ENCODE data around the gene OR6X1. TPM values are rescaled to one million over a fixed set of nuclear protein-coding genes. Genes with fewer than 3 reads are reported as not detected.

OR6X1 gene
- total RNA-seq, 1 donor from 2014 or later: not detected

DNA sequence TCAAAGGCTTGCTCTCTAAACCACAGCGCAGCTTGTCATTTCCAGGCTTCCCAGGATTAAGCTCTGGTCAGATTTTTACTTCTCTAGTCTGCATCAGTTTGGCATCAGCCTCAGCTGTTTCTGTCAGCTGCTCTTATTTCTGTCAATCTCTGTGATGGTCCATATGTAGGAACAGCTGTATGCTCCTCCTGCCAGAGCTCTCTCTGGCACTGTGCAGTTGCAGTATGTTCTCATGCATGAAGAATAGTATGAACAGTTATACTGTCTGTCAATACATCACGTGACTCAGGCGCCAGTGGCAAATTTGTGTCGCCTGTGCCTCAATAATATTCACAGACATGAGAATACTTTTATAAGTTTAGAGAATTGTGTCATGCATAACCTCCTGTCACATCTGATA, 45.1 kb upstream of the OR6X1 start:
- Histone ChIP-seq H3K27me3 (ENCODE audit: insufficient read depth, low read length) (no peaks in the 10 kb centered on the region), H4K20me1 (ENCODE audit: insufficient read depth, low read length) (no peaks in the 10 kb centered on the region), H3K4me1 (ENCODE audit: insufficient read depth, low read length) (no peaks in the 10 kb centered on the region), H3K9me3 (ENCODE audit: insufficient read depth, low read depth, low read length) (no peaks in the 10 kb centered on the region), H3K4me3 (ENCODE audit: insufficient read depth, low read depth, low read length) (no peak overlapping the region), H3K36me3 (ENCODE audit: insufficient read depth, low read length) (no peaks in the 10 kb centered on the region), H3K79me2 (ENCODE audit: insufficient read depth, low read length) (no peaks in the 10 kb centered on the region), H3K4me2 (ENCODE audit: low read length) (no peak overlapping the region), H3K9ac (ENCODE audit: low read length) (no peak overlapping the region), H2AFZ (ENCODE audit: low read depth, low read length) (no peak overlapping the region), H3K27ac (ENCODE audit: low read depth, low read length) (no peak overlapping the region)
- no peak for TF ChIP-seq EZH2 (IDR thresholded peaks at IDR 0.05; ENCODE audit: insufficient read depth, low read length)
- TF ChIP-seq, protein P1, sequence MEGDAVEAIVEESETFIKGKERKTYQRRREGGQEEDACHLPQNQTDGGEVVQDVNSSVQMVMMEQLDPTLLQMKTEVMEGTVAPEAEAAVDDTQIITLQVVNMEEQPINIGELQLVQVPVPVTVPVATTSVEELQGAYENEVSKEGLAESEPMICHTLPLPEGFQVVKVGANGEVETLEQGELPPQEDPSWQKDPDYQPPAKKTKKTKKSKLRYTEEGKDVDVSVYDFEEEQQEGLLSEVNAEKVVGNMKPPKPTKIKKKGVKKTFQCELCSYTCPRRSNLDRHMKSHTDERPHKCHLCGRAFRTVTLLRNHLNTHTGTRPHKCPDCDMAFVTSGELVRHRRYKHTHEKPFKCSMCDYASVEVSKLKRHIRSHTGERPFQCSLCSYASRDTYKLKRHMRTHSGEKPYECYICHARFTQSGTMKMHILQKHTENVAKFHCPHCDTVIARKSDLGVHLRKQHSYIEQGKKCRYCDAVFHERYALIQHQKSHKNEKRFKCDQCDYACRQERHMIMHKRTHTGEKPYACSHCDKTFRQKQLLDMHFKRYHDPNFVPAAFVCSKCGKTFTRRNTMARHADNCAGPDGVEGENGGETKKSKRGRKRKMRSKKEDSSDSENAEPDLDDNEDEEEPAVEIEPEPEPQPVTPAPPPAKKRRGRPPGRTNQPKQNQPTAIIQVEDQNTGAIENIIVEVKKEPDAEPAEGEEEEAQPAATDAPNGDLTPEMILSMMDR (IDR thresholded peaks at IDR 0.05; ENCODE audit: insufficient read depth, low read depth, low read length): no peak
- DNase-seq (ENCODE audit: low read depth) (no peak), FAIRE-seq (no peak)
- Mint-ChIP-seq H3K4me1 (ENCODE audit: low read depth, unreplicated experiment) (no peaks in the 10 kb centered on the region), H3K9me3 (ENCODE audit: unreplicated experiment) (peaks cover 3% of the 10 kb centered on the region), H3K4me3 (ENCODE audit: unreplicated experiment) (no peak overlapping the region), H3K36me3 (ENCODE audit: low read depth, unreplicated experiment) (no peaks in the 10 kb centered on the region), H3K27ac (ENCODE audit: unreplicated experiment) (no peak overlapping the region), H3K27me3 (ENCODE audit: low read depth, unreplicated experiment) (no peaks in the 10 kb centered on the region)

DNA sequence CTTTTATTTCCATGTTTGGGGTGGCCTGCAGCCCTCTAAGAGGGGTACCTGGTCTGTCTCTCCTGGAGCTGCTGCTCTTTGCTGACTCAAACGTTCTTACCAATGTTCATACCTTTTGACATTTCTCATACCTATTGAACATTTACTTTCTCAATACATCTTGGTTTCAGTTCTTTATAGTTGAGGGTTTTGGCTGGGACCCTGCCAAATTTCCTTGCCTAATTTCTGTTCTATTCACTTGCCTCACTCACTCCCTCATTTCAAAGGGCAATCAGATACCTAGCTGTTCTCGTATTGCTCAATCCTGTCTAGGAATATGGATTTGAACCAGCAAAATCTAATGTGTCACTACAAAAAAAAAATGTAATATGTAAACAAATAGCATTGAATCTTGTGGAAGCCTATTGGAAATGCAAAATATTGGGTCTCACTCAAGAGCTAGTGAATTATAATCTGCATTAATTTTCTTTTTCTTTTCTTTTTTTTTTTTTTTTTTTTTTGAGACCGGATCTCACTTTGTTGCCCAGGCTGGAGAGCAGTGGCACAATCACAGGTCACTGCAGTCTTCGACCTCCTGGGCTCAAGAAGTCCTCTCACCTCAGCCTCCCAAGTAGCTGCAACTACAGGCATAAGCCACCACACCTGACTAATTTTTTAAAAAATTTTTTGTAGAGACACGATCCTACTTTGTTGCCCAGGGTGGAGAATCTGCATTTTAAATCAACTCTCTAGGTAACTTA, 44.4 kb upstream of the OR6X1 start:
- DNase-seq (ENCODE audit: low read depth) (no peak), FAIRE-seq (no peak)
- H3K79me2 ChIP-seq (ENCODE audit: insufficient read depth, low read length): no peaks in the 10 kb centered on the region
- Mint-ChIP-seq H3K27ac (ENCODE audit: unreplicated experiment) (no peak overlapping the region), H3K27me3 (ENCODE audit: low read depth, unreplicated experiment) (no peaks in the 10 kb centered on the region), H3K9me3 (ENCODE audit: unreplicated experiment) (peaks cover 3% of the 10 kb centered on the region), H3K4me1 (ENCODE audit: low read depth, unreplicated experiment) (no peaks in the 10 kb centered on the region), H3K4me3 (ENCODE audit: unreplicated experiment) (no peak overlapping the region), H3K36me3 (ENCODE audit: low read depth, unreplicated experiment) (no peaks in the 10 kb centered on the region)
- no peaks in the 10 kb centered on the region for H3K36me3 ChIP-seq (ENCODE audit: insufficient read depth, low read length)
- H3K9me3 ChIP-seq (ENCODE audit: insufficient read depth, low read depth, low read length): no peaks in the 10 kb centered on the region
- H3K27me3 ChIP-seq (ENCODE audit: insufficient read depth, low read length): no peaks in the 10 kb centered on the region
- H3K4me2 ChIP-seq (ENCODE audit: low read length): no peak overlapping the region
- no peak for TF ChIP-seq EZH2 (IDR thresholded peaks at IDR 0.05; ENCODE audit: insufficient read depth, low read length)
- TF ChIP-seq, protein P1 (IDR thresholded peaks at IDR 0.05; ENCODE audit: insufficient read depth, low read depth, low read length): no peak
- no peak overlapping the region for H2AFZ ChIP-seq (ENCODE audit: low read depth, low read length)
- H3K27ac ChIP-seq (ENCODE audit: low read depth, low read length): no peak overlapping the region
- H3K4me3 ChIP-seq (ENCODE audit: insufficient read depth, low read depth, low read length): no peak overlapping the region
- H3K4me1 ChIP-seq (ENCODE audit: insufficient read depth, low read length): no peaks in the 10 kb centered on the region
- H3K9ac ChIP-seq (ENCODE audit: low read length): no peak overlapping the region
- H4K20me1 ChIP-seq (ENCODE audit: insufficient read depth, low read length): no peaks in the 10 kb centered on the region

DNA sequence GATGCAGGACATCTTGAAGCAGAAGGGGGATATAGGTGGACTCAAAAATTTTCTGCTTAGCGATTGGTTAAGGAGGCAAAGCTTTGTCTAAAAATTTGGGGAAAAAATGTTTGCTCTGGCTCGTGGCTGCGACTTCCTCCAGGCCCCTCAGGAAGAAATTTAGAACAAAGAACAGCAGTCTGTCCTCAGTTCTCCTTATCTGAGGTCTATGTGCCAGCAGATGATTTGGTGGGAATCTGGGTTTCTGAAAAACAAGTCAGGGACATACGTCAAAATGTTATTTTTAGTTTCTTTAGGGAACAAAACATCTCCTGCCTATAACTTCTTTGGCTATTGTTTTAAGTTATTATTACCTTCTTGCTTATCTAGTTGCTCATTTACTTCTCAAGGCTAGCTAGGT, 43.8 kb upstream of the OR6X1 start:
- Histone ChIP-seq H3K4me3 (ENCODE audit: insufficient read depth, low read depth, low read length) (no peak overlapping the region), H3K4me1 (ENCODE audit: insufficient read depth, low read length) (no peaks in the 10 kb centered on the region), H4K20me1 (ENCODE audit: insufficient read depth, low read length) (no peaks in the 10 kb centered on the region), H3K9me3 (ENCODE audit: insufficient read depth, low read depth, low read length) (no peaks in the 10 kb centered on the region), H3K4me2 (ENCODE audit: low read length) (no peak overlapping the region), H3K79me2 (ENCODE audit: insufficient read depth, low read length) (no peaks in the 10 kb centered on the region), H2AFZ (ENCODE audit: low read depth, low read length) (no peak overlapping the region), H3K27ac (ENCODE audit: low read depth, low read length) (no peak overlapping the region), H3K9ac (ENCODE audit: low read length) (no peak overlapping the region), H3K36me3 (ENCODE audit: insufficient read depth, low read length) (no peaks in the 10 kb centered on the region), H3K27me3 (ENCODE audit: insufficient read depth, low read length) (no peaks in the 10 kb centered on the region)
- Mint-ChIP-seq H3K4me1 (ENCODE audit: low read depth, unreplicated experiment) (no peaks in the 10 kb centered on the region), H3K9me3 (ENCODE audit: unreplicated experiment) (peaks cover 3% of the 10 kb centered on the region), H3K4me3 (ENCODE audit: unreplicated experiment) (no peak overlapping the region), H3K27ac (ENCODE audit: unreplicated experiment) (no peak overlapping the region), H3K27me3 (ENCODE audit: low read depth, unreplicated experiment) (no peaks in the 10 kb centered on the region), H3K36me3 (ENCODE audit: low read depth, unreplicated experiment) (no peaks in the 10 kb centered on the region)
- TF ChIP-seq, protein P1 (IDR thresholded peaks at IDR 0.05; ENCODE audit: insufficient read depth, low read depth, low read length): no peak
- TF ChIP-seq EZH2 (IDR thresholded peaks at IDR 0.05; ENCODE audit: insufficient read depth, low read length): no peak
- FAIRE-seq (no peak), DNase-seq (ENCODE audit: low read depth) (no peak)
